GM12872 (cell line): ENCODE measurements around the gene UBE2Z.

Source experiments
- CTCF ChIP-seq: IDR thresholded peaks from 3 replicates; pipeline ENCODE4 v1.5.1; 2011; ENCODE audit warnings: low read depth, mild to moderate bottlenecking, low read length, moderate library complexity; ENCODE audit not compliant: insufficient read depth

Gene UBE2Z

GRCh38 chr17:48907713-48908046 is 527 bp upstream of the UBE2Z start:
- TF ChIP-seq CTCF: no peak

- no peak for TF ChIP-seq CTCF
Observed at GRCh38 chr17:48908853-48909394, 717 bp downstream of the UBE2Z start.

GRCh38 chr17:48909783-48910182 is 1.6 kb downstream of the UBE2Z start:
- TF ChIP-seq CTCF: no peak

GRCh38 chr17:48910370-48910769 is 2.2 kb downstream of the UBE2Z start:
- no peak for TF ChIP-seq CTCF

GRCh38 chr17:48912476-48912875 is 4.3 kb downstream of the UBE2Z start:
- no peak for TF ChIP-seq CTCF

GRCh38 chr17:48915459-48916282 is 7.5 kb downstream of the UBE2Z start:
- no peak for TF ChIP-seq CTCF

GRCh38 chr17:48925251-48925990 is 17.2 kb downstream of the UBE2Z start:
- TF ChIP-seq CTCF: no peak
